Measurements from ENCODE around the gene ADGRG6.

Gene ADGRG6

DNA sequence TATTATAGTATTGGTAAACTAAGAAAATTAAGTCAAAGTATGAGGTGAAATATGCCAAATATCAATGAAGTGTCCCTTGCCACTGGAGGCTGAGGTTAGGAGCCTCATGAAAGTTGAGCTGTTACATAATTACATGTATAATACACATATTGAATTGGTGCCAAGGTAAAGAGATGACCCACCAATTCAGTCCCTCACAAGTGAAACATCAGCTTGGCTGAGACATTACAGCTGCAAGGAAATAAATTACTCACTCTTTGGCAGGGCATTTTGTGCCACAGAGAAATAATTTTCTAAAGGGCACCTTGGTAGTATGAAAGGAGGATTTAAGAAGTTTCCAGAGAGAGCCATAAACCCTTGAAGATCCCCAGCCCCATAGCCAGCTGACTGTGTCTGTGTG is 127.4 kb downstream of the ADGRG6 start:
- no peak for DNase-seq (ENCODE audit: low spot score)
- TF ChIP-seq, protein P1, sequence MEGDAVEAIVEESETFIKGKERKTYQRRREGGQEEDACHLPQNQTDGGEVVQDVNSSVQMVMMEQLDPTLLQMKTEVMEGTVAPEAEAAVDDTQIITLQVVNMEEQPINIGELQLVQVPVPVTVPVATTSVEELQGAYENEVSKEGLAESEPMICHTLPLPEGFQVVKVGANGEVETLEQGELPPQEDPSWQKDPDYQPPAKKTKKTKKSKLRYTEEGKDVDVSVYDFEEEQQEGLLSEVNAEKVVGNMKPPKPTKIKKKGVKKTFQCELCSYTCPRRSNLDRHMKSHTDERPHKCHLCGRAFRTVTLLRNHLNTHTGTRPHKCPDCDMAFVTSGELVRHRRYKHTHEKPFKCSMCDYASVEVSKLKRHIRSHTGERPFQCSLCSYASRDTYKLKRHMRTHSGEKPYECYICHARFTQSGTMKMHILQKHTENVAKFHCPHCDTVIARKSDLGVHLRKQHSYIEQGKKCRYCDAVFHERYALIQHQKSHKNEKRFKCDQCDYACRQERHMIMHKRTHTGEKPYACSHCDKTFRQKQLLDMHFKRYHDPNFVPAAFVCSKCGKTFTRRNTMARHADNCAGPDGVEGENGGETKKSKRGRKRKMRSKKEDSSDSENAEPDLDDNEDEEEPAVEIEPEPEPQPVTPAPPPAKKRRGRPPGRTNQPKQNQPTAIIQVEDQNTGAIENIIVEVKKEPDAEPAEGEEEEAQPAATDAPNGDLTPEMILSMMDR (IDR thresholded peaks at IDR 0.05; ENCODE audit: extremely low read depth, insufficient read depth, missing control alignments) = no peak
- in situ Hi-C loops (cut with MboI; ENCODE audit: low pct_unique_long_range_greater_than_20kb, low sequenced_read_pairs, unreplicated experiment) = no loop called here

DNA sequence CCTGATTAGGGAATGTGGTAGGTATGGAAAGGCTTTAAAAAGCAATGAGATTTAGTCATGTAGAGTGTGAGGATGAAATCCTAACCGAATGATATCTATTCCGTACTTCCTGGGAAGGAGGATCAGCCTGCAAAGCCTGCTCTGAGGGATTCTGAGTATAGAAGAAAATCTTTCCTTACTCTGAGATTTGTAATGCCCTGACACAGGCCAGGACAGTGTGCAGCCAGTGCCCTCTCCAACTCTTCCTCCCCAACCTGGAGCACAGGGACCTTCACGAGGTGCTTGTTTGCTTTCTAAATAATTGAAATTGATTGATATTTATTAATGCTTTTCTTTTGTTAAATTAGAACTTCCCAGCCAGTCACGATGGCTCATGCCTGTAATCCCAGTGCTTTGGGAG is 131.6 kb downstream of the ADGRG6 start:
- DNase-seq (ENCODE audit: low spot score) = no peak
- TF ChIP-seq, protein P1 (IDR thresholded peaks at IDR 0.05; ENCODE audit: extremely low read depth, insufficient read depth, missing control alignments) = no peak
- in situ Hi-C loops (cut with MboI; ENCODE audit: low pct_unique_long_range_greater_than_20kb, low sequenced_read_pairs, unreplicated experiment) = no loop called here

DNA sequence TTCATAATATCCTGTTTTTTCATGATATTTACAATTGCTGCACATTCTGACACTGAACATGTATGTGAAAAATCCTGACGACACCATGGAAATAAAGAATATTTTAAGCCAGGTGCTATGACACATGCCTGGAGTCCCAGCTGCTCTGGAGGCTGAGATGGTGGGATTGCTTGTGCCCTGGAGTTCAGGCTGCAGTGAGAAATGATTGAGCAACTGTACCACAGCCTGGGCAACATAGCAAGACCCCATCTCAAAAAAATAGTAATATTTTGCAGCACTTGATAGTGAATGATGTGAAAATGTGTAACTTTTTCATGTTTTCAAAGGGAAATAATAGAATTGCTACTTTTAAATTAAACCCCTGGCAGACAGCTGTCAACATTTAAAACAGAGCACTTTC is 137.1 kb downstream of the ADGRG6 start:
- DNase-seq (ENCODE audit: low spot score) = no peak
- TF ChIP-seq, protein P1 (IDR thresholded peaks at IDR 0.05; ENCODE audit: extremely low read depth, insufficient read depth, missing control alignments) = no peak
- in situ Hi-C loops (cut with MboI; ENCODE audit: low pct_unique_long_range_greater_than_20kb, low sequenced_read_pairs, unreplicated experiment) = no loop called here

DNA sequence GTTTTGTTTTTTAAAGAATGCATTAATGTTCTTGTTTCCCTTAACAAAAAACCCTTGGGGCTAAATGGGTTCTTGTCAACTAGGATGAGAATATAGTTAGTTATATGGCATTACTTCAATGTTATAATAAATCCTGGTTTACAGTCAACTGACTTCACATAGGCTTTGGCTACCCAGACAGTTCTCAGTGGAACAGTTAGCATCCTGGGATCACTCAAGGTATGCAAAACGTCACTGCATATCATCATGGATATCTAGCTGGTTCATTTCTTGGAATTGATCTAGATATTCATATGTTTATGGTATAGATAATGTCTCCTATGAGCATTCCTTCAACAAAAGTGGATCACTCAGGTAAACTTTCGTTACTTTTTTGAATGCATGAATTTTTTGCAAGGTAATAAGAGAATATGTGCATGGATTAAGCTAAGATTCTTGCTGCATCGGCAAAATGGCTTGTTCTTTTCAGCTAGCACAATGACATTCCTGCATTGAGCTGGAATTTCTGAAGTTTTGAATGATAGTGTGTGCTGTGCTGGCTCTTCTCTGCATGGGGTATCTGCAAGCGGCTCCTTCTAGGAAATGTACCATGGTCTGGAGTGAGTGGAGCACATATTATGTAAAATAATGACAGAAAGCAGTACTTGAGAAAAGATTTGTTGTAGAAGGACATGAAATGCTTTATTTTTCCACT is 138.9 kb downstream of the ADGRG6 start:
- TF ChIP-seq, protein P1 (IDR thresholded peaks at IDR 0.05; ENCODE audit: extremely low read depth, insufficient read depth, missing control alignments) = no peak
- in situ Hi-C loops (cut with MboI; ENCODE audit: low pct_unique_long_range_greater_than_20kb, low sequenced_read_pairs, unreplicated experiment) = no loop called here
- no peak for DNase-seq (ENCODE audit: low spot score)

DNA sequence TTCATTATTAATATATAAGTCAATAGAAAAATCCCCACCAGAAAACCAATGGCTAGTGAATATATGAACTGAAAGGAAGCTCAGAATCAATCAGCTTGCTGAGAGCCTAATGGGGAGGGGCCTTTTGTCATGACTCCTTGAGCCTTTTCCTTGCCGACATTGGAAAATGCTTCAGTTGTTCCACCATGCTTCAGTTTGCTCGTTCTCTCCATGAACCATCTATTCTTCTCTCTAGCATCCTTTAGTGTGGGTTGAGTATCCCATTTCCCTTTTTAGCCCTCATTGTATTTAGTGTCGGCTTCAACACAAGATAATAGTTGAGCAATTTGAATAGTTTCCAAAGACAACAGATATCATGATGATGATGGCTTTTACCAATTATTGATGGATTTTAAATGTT is 139.9 kb downstream of the ADGRG6 start:
- DNase-seq (ENCODE audit: low spot score) = no peak
- TF ChIP-seq, protein P1 (IDR thresholded peaks at IDR 0.05; ENCODE audit: extremely low read depth, insufficient read depth, missing control alignments) = no peak
- in situ Hi-C loops (cut with MboI; ENCODE audit: low pct_unique_long_range_greater_than_20kb, low sequenced_read_pairs, unreplicated experiment) = no loop called here

DNA sequence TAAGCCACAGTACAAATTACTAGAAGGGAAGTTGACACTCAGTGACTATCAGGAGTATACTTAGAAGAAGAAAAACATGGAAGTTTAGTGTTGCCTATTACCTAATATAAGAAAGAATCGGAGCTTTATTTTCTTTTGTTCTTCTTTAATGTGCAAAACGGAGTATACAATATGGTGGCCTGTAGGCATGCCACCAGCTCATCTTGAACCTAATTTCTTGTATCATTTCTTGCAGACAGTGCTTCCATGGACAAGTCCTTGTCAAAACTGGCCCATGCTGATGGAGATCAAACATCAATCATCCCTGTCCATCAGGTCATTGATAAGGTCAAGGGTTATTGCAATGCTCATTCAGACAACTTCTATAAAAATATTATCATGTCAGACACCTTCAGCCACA is 141.3 kb downstream of the ADGRG6 start:
- DNase-seq (ENCODE audit: low spot score) = no peak
- in situ Hi-C loops (cut with MboI; ENCODE audit: low pct_unique_long_range_greater_than_20kb, low sequenced_read_pairs, unreplicated experiment) = no loop called here
- TF ChIP-seq, protein P1 (IDR thresholded peaks at IDR 0.05; ENCODE audit: extremely low read depth, insufficient read depth, missing control alignments) = no peak
